ENCODE results near the gene ARHGEF2.

DNA sequence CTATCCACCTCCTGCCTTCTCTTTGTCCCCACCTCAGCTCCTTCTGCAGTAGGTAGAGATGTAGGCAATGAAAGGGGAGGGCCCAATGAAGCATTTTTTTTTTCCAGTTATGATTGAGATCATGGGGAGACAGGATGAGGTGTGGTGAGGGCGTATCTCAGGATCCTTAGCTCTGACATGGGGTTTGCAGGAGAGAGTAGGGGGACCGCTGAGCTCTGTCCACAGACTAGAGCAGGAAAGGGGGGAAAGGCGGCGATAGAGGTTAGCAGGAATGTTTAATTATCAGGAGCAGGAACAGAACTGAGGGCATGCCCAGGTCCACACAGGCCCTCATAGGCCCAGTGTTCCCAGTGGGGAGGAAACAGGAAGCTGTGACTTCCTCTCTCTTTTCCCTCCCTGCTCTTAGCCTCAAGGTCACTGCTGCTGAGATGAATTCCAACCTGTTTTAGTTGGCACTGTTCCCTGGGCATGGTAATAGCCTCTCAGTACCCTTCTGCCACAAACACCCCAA, 37.8 kb downstream of the ARHGEF2 start:
- TF ChIP-seq CTCF (IDR thresholded peaks at IDR 0.05; ENCODE audit: low read depth, low read length) = no peak
- TF ChIP-seq MAX (IDR thresholded peaks at IDR 0.05; ENCODE audit: low read depth, low read length) = no peak
- TF ChIP-seq POLR2A (IDR thresholded peaks at IDR 0.05; ENCODE audit: extremely low read depth, insufficient read length) = peak; percentile 21
- no peak; the same call in 1 of the 2 replicates for TF ChIP-seq MYC (IDR thresholded peaks at IDR 0.05; ENCODE audit: low read depth, low read length)

All from NB4 (cell line).